ENCODE data around the gene FEV.

FEV gene

GRCh38 chr2:218985021-218985324, at the start of gene FEV:
Gene FEV, minus strand, starts transcription at chr2:218985184. Its CDS starts 109 bp downstream, at chr2:218985075.
- DNase-seq (ENCODE audit: low spot score), result no peak

DNA sequence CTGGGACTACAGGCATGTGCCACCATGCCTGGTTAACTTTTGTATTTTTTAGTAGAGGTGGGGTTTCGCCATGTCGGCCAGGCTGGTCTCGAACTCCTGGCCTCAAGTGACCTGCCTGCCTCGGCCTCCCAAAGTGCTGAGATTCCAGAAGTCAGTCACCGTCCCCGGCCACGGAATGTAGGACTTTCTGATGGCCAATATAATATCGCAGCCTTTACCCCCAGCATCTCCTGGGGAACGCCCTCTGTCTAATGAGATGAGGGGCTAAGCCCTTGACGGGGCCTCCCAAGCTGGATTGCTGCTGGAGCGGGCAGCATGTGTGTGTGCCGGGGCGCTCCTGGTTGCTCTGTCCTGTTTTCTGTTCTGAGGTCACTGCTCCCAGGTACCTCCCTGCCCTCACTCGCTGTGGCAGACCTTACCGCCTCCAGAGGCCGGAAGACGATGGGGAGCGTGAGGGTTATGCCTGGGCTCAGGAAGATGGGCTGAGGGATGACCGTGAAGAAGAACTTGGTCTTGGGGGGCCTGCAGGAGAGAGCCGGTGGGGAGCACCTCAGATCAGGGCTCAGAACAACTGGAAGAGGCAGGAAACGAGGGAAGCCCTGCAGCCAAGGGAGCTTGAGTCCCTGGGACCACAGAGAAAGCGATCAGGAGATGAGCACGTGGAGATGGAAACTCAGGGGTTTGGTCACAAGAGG, 47.2 kb upstream of the FEV start:
- DNase-seq (ENCODE audit: low spot score), result no peak

DNA sequence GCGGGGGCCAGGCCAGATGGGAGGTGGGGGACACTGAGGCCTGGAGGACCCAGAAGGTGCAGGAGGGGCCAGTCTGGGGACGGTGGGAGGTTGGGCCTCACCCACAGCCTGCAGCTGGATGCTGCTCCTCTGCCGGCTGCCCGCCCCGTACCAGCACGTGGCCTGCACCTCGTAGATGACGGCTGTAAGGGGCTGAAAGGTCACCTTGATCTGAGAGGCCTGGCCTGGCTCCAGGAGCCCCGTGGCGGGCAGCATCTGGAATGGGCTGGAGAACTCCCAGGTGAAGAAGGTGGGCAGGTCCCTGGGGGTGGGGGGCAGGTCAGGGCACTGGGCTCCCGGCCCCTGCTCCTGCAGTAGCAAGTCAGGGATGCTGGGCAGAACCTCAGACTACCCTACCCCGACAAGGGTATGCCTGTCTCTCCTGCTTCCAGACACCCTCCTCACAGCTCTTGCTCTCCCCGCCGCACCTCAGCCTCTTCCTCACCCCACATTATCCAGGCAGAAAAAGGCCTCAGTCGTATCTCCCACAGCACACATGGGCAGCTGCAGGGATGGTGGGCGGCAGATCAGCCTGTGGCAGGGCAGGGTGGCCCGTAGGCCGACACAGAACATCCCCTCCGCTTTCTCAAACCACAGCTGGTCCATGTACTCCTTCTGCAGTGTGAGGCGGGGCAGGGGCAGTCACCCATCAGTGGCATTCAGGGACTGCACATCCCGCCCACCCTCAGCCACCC, 46.2 kb upstream of the FEV start:
- no peak for DNase-seq (ENCODE audit: low spot score)

DNA sequence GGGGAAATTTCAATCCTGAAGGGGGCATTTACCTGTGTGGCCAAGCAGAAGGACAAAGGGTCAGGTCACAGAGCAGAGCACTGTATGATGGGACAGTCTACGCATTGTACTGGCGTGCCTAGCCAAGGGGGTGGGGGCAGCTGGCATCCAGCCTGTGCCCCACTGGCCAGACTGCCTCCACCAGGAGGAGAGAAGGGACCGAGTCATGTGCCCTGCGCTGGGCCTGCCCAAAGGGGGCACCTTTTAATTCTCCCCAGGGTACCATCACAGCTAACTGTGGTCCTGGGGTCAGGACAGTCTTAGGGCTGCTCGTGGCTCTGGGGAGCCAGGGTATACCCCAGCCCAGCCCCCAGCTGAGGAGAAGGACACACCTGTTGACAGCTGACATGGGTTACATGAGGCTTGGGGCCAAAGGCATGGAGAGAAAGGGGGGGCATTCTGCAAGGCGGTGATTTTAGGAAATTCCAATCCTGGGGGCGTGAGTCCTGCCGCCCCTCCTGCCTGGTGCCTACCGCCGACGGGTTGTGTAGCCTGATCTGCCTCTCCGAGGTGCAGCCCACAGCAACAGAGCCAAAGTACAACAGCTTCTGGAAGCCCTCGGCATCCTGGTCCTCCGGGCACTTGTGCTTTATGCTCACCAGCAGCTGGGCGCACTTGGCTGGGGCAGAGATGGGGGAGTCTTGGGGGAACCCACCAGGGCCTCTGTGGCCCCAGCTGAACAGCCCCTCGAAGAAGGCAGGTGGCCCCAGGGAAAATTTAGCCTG, 45.4 kb upstream of the FEV start:
- DNase-seq (ENCODE audit: low spot score), result no peak

GRCh38 chr2:219029829-219030165, 44.8 kb upstream of the FEV start:
- DNase-seq (ENCODE audit: low spot score), result peak; percentile 66

- no peak for DNase-seq (ENCODE audit: low spot score)
These were observed 44.2 kb upstream of the FEV start for GRCh38 chr2:219028996-219029828.

GRCh38 chr2:219028141-219028540, 43.2 kb upstream of the FEV start:
- no peak for DNase-seq (ENCODE audit: low spot score)

GRCh38 chr2:219027511-219028055, 42.6 kb upstream of the FEV start:
- no peak for DNase-seq (ENCODE audit: low spot score)

GRCh38 chr2:219026946-219027345, 42.0 kb upstream of the FEV start:
- DNase-seq (ENCODE audit: low spot score), result no peak

DNA sequence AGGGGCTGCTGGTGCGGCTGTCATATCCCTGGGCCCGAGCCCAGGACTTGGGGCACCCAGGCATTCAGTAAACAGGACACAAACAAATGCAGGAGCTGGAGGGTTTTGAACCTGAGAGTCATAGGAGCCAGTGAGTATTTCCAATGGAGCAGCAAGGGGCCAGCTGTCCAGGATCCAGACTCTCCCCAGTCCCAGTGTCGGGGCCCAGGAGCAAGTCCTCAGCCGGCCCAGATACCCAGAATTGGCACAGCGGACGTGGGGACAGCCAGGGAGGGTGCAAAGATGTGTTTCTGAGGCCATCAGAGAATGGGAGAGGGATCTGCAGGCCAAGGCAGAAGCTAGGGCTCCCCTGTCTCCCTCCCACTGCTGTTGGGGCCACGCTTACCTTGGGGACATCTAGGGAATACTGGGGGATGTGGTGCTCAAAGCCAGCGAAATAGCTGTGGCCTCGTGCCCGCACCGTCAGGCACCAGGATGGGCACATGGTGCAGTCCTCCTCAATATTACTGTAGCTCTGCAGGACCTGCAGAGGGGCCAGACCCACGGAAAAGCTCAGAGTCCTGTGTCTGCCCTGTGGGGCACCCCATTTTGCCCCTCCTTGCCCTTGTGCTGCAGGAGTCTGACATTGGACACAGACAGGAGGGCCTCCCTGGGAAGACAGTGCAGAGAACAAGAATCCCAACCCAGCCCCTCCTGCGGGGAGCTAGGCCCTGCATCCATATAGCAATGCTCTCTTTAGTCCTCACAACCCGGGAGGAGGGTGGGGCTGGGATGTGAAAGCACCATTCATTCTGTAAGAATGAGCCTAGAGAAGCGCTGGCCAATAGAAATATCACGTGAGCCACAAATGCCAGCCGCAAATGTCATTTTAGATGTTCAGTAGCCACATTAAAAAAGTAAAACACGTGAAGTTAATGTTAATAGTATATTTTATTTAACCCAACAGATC, 40.9 kb upstream of the FEV start:
- DNase-seq (ENCODE audit: low spot score), result peak; percentile 69

DNA sequence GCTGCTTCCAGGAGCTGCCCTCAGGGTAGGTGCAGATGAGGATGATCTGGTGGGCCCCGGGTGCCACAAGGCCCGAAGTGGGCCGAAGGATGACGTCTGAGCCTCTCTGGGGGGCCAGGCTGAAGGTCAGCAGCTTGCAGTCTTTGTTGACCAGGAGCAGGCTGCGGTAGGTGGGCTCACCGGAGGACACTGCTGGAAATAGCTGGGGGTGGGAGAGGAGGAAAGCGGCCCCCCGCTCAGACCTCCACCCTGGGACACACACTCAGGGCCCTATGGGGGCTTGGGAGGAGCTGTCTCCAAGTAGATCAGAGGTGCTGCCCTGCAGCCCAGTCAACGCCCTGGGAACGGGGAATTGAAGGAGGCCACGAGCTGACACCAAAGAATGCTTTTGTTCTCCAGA, 39.1 kb upstream of the FEV start:
- DNase-seq (ENCODE audit: low spot score), result no peak

- DNase-seq (ENCODE audit: low spot score), result no peak
These were observed 38.1 kb upstream of the FEV start for GRCh38 chr2:219023045-219023605.

DNA sequence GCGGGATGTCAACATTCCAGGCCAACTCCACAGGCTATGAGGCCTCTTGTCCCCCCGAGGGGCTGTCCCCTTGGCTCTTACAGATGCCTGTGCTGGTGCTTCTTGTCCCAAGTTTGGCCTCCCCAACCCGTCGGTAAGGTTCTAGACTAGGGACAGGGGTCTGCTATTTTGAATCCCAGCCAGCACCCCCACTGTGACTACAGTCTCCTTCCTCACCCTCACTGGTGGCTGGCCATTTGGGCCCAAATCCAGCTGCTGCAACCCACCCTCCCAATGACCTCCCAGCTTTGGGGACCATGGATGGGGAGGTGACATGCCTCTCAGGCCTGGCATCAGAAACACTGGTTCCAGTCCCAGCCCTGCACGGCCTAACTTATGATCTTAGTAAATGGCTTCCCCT, 37.6 kb upstream of the FEV start:
- DNase-seq (ENCODE audit: low spot score), result no peak

- DNase-seq (ENCODE audit: low spot score), result no peak
These were observed 37.1 kb upstream of the FEV start for GRCh38 chr2:219022041-219022440.

DNA sequence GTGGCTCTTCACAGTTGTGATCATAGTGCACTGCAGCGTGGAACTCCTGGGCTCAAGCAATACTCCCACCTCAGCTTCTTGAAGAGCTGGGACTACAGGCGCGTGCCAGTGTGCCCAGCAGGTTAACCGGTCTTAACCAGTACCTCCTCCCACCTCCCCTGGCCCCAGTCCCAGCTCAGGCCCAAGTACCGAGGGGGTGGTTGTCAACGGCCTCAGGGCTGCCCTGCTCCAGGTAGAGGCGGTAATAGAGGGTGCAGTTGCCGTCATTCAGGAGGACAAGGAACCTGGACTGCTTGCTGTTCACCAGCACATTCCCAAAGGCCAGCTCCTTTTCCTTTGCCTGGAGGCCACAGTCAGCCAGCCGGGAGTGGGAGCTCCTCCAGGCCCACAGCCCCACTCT, 36.6 kb upstream of the FEV start:
- no peak for DNase-seq (ENCODE audit: low spot score)

- DNase-seq (ENCODE audit: low spot score), result no peak
These were observed 35.8 kb upstream of the FEV start for GRCh38 chr2:219020604-219021365.

DNA sequence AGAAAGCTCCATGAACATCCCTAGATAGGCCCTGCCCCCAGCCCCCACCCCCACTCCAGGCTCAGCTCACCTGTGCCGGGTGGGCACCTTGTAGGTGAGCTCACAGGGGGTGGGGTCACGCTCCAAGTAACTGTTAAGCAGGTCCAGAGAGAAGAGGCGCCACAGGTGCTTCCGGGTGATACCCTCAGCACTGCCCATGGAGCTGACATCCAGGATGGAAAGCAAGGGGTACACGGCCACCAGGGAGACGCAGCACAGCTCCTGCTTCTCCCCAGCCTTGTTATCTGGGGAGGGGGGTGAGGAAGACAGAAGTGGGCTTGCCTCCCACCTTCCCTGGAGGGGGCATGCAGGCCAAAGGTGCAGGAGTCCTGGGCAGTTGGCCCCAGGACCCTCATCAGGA, 34.5 kb upstream of the FEV start:
- DNase-seq (ENCODE audit: low spot score), result no peak

- no peak for DNase-seq (ENCODE audit: low spot score)
These were observed 33.7 kb upstream of the FEV start for GRCh38 chr2:219018726-219019125.

DNA sequence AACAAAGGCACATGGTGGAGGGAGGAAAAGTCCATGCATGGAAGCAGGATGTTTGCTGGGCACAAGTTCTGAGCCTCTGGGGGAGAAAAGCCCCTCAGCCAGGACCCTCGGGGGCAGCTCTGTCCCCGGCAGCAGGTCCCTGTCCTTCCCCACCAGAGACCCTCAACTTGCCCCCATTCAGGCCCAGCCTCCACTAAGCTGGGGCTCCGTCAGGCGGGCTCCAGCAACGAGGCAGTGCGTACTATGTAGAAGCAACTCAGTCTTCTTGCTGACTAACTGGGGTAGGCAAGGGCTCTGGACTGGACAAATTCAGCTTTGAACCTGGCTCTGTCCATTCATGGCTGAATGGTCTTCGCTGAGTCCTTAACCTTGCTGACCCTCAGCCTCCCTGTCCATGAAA, 33.3 kb upstream of the FEV start:
- no peak for DNase-seq (ENCODE audit: low spot score)
